ENCODE data around the gene PLEKHA6.

The PLEKHA6 gene

GRCh38 chr1:204353213-204353910 is 6.4 kb downstream of the PLEKHA6 start:
- DNase-seq, result no peak

GRCh38 chr1:204350857-204351573 is 8.7 kb downstream of the PLEKHA6 start:
- peak; percentile 23 to 39 for DNase-seq

- no peak for DNase-seq
Observed at GRCh38 chr1:204350312-204350711, 9.4 kb downstream of the PLEKHA6 start.

GRCh38 chr1:204349602-204350001 is 10.1 kb downstream of the PLEKHA6 start:
- no peak for DNase-seq

GRCh38 chr1:204348722-204349121 is 11.0 kb downstream of the PLEKHA6 start:
- no peak for DNase-seq

- no peak for DNase-seq
Observed at GRCh38 chr1:204348242-204348641, 11.5 kb downstream of the PLEKHA6 start.

GRCh38 chr1:204345941-204346645 is 13.6 kb downstream of the PLEKHA6 start:
- no peak for DNase-seq

- no peak for DNase-seq
Observed at GRCh38 chr1:204345438-204345841, 14.3 kb downstream of the PLEKHA6 start.

- no peak for DNase-seq
Observed at GRCh38 chr1:204344665-204345355, 14.9 kb downstream of the PLEKHA6 start.

- no peak for DNase-seq
Observed at GRCh38 chr1:204343802-204344201, 15.9 kb downstream of the PLEKHA6 start.

- no peak for DNase-seq
Observed at GRCh38 chr1:204343247-204343646, 16.5 kb downstream of the PLEKHA6 start.

GRCh38 chr1:204342310-204342709 is 17.4 kb downstream of the PLEKHA6 start:
- DNase-seq, result no peak

GRCh38 chr1:204341380-204341779 is 18.3 kb downstream of the PLEKHA6 start:
- DNase-seq, result no peak

- DNase-seq, result no peak
Observed at GRCh38 chr1:204340081-204340889, 19.4 kb downstream of the PLEKHA6 start.

- DNase-seq, result no peak
Observed at GRCh38 chr1:204339541-204339940, 20.2 kb downstream of the PLEKHA6 start.

GRCh38 chr1:204338997-204339396 is 20.7 kb downstream of the PLEKHA6 start:
- no peak for DNase-seq

GRCh38 chr1:204338360-204338759 is 21.4 kb downstream of the PLEKHA6 start:
- no peak for DNase-seq

- no peak for DNase-seq
Observed at GRCh38 chr1:204337583-204337982, 22.1 kb downstream of the PLEKHA6 start.

GRCh38 chr1:204337036-204337429 is 22.7 kb downstream of the PLEKHA6 start:
- DNase-seq, result no peak

GRCh38 chr1:204336421-204337035 is 23.2 kb downstream of the PLEKHA6 start:
- no peak for DNase-seq

- DNase-seq, result no peak
Observed at GRCh38 chr1:204335533-204335932, 24.2 kb downstream of the PLEKHA6 start.

GRCh38 chr1:204335085-204335484 is 24.6 kb downstream of the PLEKHA6 start:
- no peak for DNase-seq

Data from activated T-cell treated with anti-CD3 and anti-CD28 coated beads, Interleukin-2, amount 50 U/mL, for 48 hours (primary cell).